Body of pancreas (tissue), 4 donors: ENCODE results near the gene HIPK1.

ENCODE experiments used
- CTCF ChIP-seq, 7 experiments: fragments of 450-650 bp in 4 of 7; fragments of 200-600 bp in 3 of 7; sonication (generic) in 3 of 7; IDR thresholded peaks; one replicate each; pipeline ENCODE4 v1.5.1; 2016 to 2019; ENCODE audit warnings: antibody characterized with exemption in 7 of 7
- POLR2A ChIP-seq, 3 donors: fragments of 450-650 bp; IDR thresholded peaks; one replicate each; pipeline ENCODE4 v1.6.1; 2016; ENCODE audit warnings: antibody characterized with exemption in 3 of 3, mild to moderate bottlenecking in 2 of 3

- TF ChIP-seq CTCF (IDR thresholded peaks at IDR 0.05) (no peak), POLR2A (IDR thresholded peaks at IDR 0.05) (no peak)
Measured at GRCh38 chr1:113941245-113941559, 12.1 kb downstream of the HIPK1 start.
